Loucy (cell line): ENCODE results near the gene SMG6.

Experiments used
- CTCF ChIP-seq: fragments of 200-600 bp; sonication (generic); conservative IDR thresholded peaks from 2 replicates; pipeline ENCODE4 v1.5.1; 2014; ENCODE audit warnings: mild to moderate bottlenecking, antibody characterized with exemption, low read length
- EZH2phosphoT487 ChIP-seq: fragments of 200-600 bp; IDR thresholded peaks from 2 replicates; pipeline ENCODE4 v1.6.1; 2018; ENCODE audit warnings: antibody characterized with exemption, mild to moderate bottlenecking, moderate library complexity, borderline replicate concordance

GRCh38 chr17:2194889-2195335 is 108.7 kb downstream of the SMG6 start:
- TF ChIP-seq CTCF (no peak), EZH2phosphoT487 (no peak)
